ENCODE data around the gene SMURF1. TPM values are rescaled to one million over a fixed set of nuclear protein-coding genes. Genes with fewer than 3 reads are reported as not detected.

Gene SMURF1
- total and polyA plus RNA-seq, 2 of the 4 experiments (the other 2 are of a cell fraction): 13.4 to 20.3 TPM

DNA sequence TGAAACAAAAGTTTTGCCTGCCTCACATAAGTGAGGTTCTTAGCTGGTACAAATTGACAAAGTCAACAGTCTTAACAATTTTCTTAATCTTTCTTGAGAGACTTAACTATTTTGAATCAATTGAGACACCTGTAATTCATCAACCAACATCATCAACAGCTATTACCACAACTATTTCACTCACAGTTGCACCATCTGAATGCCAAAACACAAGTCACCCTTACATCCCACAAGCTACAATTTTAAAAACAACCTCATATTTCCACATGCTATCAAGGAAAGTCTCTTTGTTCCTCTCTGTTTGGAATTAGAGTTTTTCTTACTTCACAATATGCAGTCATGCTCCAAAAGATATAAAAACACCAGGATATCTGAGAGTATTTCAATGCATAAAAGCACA is 4.9 kb downstream of the SMURF1 start:
- Histone ChIP-seq H2BK20ac (ENCODE audit: low read depth, low read length) (0 out of 2 replicates have a peak overlapping the region, but pooled peaks have one; percentile 54), H3K18ac (ENCODE audit: low read depth, low read length) (peak overlapping the region; percentile 87), H3K4ac (ENCODE audit: low read depth, low read length) (peak overlapping the region; percentile 59; the same call in 1 of the 2 replicates), H4K5ac (ENCODE audit: low read depth, low read length) (peak overlapping the region; percentile 85; the same call in 1 of the 2 replicates), H2AK9ac (replicated peaks; ENCODE audit: low read depth, low read length, poor library complexity) (no peak overlapping the region), H2BK15ac (ENCODE audit: low read depth, low read length) (no peak overlapping the region), H2AK5ac (ENCODE audit: low read depth, low read length) (0 out of 2 replicates have a peak overlapping the region, but pooled peaks have one; percentile 15), H3K36me3 (ENCODE audit: control insufficient read depth, insufficient read depth, low read length) (no peaks in the 10 kb centered on the region), H4K8ac (ENCODE audit: low read depth in 2 of 2, low read length in 2 of 2) (peak overlapping the region in 1 of 2 experiments; percentile 53; a peak in 2 of 4 replicates), H4K91ac (ENCODE audit: insufficient read depth, low read depth, low read length) (no peak overlapping the region), H3K9ac (ENCODE audit: low read depth, low read length) (no peak overlapping the region; the same call in 1 of the 2 replicates), H3K27ac (ENCODE audit: insufficient read depth, low read length) (peak overlapping the region; percentile 84; the same call in 1 of the 2 replicates), H3K9me1 (ENCODE audit: insufficient read depth, low read length) (peaks cover 8% of the 10 kb centered on the region), H3K4me2 (ENCODE audit: low read depth, low read length) (peak overlapping the region; percentile 66), H3K79me1 (ENCODE audit: low read depth in 1 of 2, low read length in 2 of 2) (peaks cover 5 to 41% of the 10 kb centered on the region in 2 experiments; a peak in 2 of 4 replicates), H3K14ac (replicated peaks; ENCODE audit: low read depth, low read length) (peak overlapping the region; percentile 56; the same call in 1 of the 2 replicates), H2AFZ (replicated peaks; ENCODE audit: low read length, poor library complexity) (no peak overlapping the region), H2BK5ac (ENCODE audit: low read depth, low read length, poor library complexity, severe bottlenecking) (peak overlapping the region; percentile 94), H3K27me3 (ENCODE audit: control insufficient read depth, insufficient read depth, low read length) (no peaks in the 10 kb centered on the region), H4K20me1 (ENCODE audit: insufficient read depth, low read length) (peaks cover 39% of the 10 kb centered on the region), H2BK120ac (ENCODE audit: low read depth, low read length) (peak overlapping the region; percentile 41), H3K23ac (ENCODE audit: low read depth, low read length) (peak overlapping the region; percentile 44; the same call in 1 of the 2 replicates), H3K4me3 (ENCODE audit: insufficient read depth, low read depth, low read length) (no peak overlapping the region), H3K9me3 (ENCODE audit: control insufficient read depth, insufficient read depth, low read length) (no peaks in the 10 kb centered on the region), H3K4me1 (ENCODE audit: control insufficient read depth, insufficient read depth, low read length) (peaks cover 14% of the 10 kb centered on the region), H3K56ac (ENCODE audit: extremely low read depth, insufficient read depth, low read length) (no peak overlapping the region; the same call in 1 of the 2 replicates)
- BruUV-seq (replicated peaks): no TSS peak
- DNase-seq (peak; percentile 43), ATAC-seq (ENCODE audit: low read depth) (no peak)
- ChIA-PET CTCF (interaction anchor here (1.3 kb wide), 1 partner anchor 62 kb away, joined by 3 read pairs; no protein-coding TSS in a partner anchor), POLR2A (ENCODE audit: unreplicated experiment) (no interaction called here)
- dilution Hi-C loops (cut with HindIII; ENCODE audit: low sequenced_read_pairs, unreplicated experiment): no loop called here
- intact Hi-C loops (cut with micrococcal nuclease): loop anchor here (5.0 kb wide), 1 partner anchor 37 kb away; no protein-coding TSS in a partner anchor
- in situ Hi-C loops (cut with MboI; ENCODE audit: low sequenced_read_pairs): no loop called here
- TF ChIP-seq, protein P1, sequence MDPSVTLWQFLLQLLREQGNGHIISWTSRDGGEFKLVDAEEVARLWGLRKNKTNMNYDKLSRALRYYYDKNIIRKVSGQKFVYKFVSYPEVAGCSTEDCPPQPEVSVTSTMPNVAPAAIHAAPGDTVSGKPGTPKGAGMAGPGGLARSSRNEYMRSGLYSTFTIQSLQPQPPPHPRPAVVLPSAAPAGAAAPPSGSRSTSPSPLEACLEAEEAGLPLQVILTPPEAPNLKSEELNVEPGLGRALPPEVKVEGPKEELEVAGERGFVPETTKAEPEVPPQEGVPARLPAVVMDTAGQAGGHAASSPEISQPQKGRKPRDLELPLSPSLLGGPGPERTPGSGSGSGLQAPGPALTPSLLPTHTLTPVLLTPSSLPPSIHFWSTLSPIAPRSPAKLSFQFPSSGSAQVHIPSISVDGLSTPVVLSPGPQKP (IDR thresholded peaks at IDR 0.05; ENCODE audit: borderline replicate concordance, low read depth, low read length): no peak
- TF ChIP-seq CEBPB (IDR thresholded peaks at IDR 0.05; ENCODE audit: low read depth, low read length): peak; percentile 58
